Stimulated activated CD8-positive, alpha-beta memory T cell treated with anti-CD3 and anti-CD28 coated beads, Interleukin-2, amount 100 ng/mL, for 1 hour (primary cell): ENCODE measurements around the gene TBC1D9B.

ENCODE experiments used
- DNase-seq, 2 donors: peaks; one replicate each; pipeline ENCODE4 v3.0.0-alpha.2; 2020; ENCODE audit warnings: low read depth in 2 of 2

The TBC1D9B gene

DNA sequence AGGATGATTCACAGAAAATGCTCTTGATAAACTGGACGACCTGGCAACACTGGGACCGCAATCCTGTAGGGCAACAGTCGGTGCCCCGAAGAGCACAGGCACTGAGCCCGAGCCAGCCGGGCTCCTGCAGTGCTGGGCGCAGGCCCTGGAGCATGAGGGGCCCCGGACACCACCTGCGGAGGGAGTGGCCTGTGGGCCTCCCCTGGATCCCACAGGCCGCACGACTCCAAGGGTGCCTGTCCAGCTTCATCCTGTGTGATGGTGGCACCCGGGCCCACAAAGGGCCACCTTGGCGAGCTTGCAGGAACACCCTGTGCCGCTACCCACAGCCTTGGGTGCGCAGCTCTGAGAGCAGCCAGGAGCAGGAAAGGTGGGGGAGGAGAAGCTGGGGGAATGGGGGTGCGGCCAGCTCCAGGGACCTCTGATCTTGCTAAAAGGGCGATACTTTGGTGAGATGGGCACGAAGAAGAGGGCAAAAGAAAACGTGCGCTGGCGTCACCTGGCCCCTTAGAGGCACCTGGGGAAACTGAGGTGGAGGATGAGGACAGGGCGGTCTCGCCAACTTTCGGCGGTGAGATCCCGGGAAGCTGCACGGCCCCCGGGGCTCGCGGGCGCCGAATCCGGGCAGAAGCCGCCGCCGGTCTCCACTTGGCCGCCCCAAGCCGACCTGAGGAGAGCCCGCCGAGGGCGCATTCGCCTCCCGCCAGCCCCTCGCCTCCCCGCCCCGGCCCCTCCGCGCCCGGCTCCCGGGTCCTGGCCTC lies 722 bp downstream of the TBC1D9B start:
- no peak for DNase-seq

DNA sequence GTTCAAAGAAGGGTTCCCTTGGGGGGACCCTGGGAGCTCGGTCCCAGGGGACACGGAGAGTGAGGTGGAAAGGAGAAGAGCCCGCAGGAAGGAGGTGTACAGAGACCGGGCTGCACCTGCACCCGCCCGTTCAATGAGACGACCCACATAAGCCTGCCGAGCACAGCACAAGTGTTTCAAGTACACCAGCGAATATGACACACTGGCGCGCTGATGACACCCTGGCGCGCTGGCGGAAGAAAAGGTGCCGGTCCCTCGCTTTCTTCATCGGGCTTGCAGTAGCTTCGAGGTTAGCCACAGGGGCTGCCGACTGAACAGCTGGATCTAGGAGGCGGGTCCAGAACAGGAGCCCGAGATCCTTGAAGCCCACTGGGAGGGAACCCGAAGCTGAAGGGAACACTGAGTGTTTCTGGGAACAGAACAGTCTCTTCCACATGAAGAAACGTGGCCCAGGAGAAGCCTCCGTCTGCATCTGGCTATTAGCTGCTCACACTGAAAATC lies 1.4 kb downstream of the TBC1D9B start:
- DNase-seq: no peak

DNA sequence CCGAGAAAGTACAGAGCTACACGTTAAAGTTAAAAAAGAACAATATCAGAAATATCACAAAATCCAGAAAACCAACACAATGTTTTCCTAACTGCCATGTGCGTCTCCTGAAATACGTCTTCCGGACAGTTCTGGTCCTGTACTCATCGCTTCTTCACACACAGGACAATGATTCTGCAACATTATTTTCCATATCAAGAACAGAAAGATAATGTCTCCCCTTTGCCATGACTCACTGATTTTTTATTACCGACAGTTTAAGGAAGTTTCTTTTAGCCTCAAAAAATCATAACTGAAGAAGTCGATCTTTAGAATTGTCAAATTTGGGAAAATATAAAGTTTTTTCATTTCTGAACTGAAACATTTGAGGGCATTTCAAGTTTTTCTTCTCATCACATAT lies 2.5 kb downstream of the TBC1D9B start:
- DNase-seq: no peak

DNA sequence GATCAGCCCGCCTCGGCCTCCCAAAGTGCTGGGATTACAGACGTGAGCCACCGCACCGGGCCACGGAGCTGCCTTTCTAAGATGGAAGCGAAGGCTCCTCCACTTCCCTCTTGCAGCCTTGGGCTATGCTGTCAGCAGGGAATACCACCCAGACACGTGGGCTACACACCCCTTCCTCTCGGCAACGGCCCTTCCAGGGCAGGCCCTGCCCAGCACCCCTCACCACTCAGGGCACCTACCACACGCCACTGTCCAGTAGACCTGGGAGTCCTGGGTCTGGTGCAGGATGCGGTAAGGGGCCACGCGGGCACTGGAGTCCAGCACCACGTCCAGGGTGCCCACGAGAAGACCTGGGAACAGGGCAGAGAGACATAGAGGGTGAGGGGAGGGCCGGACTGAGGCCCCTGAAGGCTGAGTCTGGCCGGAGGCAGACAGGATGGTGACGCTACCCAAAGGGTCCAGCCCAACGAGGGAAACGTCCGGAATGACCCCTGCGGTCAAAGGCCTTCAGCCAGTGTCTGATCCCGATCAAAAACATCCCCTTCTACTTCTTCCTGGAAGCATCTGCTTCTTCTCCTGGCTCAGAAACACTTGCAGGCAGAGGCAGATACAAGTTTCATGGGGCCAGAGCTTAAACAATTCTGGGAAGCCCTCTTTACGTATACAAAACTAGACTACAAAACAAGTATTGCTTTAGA lies 3.1 kb downstream of the TBC1D9B start:
- DNase-seq: no peak

DNA sequence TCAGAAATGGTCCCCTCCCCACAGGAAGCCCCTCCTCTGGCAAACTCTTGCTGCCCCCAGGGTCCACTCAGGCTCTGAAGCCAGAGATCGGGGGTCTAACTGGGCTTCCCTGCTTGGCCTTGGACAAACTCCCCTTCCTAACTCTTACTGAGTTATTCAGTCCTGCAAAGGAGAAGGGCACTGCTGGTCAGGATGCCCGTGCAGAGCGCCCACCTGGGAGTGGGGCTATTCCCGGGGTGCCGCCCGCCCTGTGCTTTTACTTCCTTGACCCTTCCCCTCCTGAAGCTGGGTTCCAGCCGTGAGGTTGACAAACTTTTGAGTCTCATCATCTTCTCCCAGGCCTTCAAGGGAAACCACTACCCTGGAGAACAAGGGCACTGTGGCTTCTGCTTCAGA lies 4.9 kb downstream of the TBC1D9B start:
- no peak for DNase-seq

DNA sequence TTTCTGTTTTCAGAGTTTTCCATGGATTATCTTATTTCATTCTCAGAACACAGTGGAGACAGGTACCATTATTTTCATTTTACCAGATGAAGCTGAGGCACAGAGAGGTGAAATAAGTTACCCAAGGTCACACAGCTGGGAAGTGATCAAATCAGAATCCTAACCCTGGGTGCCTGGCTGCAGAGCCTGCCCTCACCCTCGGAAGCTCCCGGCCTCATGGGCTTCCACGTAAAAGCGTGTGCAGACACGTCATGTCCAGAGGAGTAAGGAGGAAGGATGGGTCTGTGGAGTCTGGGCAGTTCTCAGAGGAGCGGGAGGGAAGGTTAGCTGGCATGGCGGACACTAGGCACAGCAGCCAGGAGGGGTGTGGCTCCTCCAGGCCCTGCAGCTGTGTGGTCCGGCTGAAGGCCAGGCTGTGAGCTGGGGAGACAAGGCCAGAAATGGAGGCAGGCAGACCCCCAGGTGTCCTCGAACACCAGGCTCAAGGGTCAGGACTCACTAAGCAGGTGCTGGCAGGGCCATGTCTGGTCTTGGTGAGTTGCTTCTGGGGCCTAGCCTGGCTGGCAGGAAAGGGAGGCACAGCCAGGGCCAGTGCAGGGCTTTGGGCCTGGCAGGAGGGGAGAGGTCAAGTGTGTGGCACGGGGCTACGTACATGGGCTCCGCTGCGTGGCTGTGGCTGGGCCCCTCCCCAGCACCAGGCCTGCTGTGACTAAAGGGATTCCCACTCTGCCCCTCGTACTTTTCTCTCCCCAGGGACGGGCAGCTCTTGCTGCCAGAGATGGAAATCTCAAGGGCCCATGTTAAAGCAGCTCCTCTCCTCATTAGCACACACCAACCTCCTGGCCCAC lies 5.6 kb downstream of the TBC1D9B start:
- no peak for DNase-seq

DNA sequence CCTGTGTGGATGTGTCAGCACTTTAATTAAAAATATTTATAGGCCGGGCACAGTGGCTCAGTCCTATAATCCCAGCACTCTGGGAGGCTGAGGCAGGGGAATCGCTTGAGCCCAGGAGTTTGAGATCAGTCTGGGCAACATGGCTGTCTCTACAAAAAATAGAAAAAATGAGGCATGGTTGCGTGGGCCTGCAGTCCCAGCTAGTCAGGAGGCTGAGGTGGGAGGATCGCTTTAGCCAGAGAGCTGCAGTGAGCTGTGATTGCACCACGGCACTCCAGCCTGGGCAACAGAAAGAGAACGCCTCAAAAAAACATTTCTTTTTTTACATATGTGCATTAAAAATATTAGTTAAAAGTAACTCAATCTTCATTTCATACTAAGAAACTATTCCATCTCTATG lies 6.2 kb downstream of the TBC1D9B start:
- no peak for DNase-seq

DNA sequence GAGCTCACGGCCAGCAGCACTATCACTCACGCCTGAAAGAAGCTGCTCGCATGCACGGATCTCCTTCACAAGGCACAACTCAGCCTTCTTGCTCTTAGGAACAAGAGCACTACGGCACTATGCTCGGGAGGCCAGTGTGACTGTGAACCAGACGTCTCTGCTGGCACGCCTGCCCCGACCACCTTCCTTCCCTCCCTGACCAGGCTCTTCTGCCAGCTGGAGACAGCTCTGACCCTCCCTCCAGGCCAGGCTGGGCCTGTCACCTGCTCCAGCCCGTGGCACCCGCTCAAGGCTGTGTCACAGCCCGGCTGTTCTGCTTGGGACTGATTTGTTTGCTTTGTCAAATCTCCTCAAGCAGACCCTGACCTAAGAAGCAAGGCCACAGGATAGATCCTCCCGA lies 7.0 kb downstream of the TBC1D9B start:
- DNase-seq: no peak

DNA sequence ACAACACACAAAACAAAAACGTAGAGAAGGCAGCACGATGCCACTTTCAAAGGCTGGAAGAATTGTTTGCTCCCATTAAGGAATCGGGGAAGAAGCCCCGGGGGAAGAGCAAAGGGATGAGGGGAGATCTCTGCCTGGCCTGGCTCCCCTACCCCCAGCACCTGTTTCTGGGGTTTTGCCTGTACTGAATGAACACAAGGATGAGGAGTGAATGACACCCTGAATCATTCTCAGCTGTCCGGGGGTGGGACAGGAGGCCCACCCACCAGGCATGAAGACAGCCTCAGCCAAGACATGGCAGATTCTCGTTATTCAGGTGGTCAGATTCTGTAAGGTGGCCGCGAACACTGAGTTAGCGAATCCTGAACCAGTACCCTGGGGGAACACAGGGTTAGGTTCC lies 7.5 kb downstream of the TBC1D9B start:
- no peak for DNase-seq

DNA sequence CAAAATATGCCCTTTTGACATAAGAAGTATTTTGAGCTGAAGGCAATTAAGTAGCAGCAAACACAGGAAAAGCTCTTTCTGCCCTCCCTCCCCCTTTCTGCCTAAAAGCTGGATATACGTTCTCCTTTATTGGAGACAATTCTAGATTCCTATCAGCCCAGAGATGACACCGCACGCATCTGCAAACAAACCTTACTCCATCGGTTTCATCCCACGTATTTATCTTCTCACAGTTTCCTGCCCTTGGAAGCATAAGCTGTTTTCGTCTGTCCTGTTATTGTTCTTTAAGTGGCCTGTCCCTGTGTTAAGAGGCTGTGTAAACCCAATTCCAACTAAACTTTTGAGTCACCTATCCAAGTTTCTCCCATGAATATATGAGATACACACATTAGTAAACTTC lies 11.8 kb downstream of the TBC1D9B start:
- DNase-seq: no peak

DNA sequence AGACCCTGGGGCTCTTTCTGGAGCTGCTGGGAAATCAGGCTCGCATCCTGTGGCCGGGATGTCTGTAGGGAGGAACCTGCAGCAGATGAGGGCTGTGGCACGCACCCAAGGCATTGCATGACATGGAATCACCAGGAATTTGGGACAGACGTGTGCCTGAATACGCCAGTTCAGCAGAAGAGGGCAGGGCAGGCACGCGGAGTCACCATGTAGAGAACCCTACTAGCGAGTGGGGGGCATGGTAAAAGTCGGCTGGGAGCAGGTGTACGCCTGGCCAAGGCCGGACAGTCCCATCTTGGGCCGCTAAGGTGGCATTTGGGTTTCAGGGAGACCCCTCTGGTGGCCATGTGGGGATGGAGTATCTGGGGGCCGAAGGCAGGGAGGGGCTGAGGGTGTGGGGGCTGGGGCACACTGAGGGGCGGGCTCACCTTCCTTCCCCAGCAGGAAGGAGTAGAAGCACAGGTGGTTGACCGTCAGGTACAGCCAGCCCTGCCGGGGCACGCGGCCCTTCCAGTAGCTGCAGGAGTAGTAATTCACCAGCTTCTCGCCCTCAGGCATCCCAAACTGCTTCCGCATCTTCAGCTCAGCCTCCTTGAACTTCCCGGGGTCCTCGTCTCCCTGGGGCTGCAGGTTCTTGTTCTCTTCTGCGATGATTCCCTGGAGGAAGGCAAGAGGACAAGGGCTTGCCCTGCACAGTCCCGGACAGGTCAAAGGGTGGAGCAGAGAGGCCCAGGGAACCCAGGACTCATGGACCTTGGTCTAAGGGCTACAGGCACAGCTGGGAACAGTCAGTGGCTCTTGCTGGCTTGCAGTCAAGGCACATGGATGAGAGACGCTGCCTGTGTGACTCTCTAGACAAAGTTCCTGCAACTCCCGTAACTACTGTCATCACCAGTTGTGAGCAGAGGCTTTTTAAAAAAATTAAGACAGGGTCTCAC lies 13.5 kb downstream of the TBC1D9B start:
- DNase-seq: no peak

DNA sequence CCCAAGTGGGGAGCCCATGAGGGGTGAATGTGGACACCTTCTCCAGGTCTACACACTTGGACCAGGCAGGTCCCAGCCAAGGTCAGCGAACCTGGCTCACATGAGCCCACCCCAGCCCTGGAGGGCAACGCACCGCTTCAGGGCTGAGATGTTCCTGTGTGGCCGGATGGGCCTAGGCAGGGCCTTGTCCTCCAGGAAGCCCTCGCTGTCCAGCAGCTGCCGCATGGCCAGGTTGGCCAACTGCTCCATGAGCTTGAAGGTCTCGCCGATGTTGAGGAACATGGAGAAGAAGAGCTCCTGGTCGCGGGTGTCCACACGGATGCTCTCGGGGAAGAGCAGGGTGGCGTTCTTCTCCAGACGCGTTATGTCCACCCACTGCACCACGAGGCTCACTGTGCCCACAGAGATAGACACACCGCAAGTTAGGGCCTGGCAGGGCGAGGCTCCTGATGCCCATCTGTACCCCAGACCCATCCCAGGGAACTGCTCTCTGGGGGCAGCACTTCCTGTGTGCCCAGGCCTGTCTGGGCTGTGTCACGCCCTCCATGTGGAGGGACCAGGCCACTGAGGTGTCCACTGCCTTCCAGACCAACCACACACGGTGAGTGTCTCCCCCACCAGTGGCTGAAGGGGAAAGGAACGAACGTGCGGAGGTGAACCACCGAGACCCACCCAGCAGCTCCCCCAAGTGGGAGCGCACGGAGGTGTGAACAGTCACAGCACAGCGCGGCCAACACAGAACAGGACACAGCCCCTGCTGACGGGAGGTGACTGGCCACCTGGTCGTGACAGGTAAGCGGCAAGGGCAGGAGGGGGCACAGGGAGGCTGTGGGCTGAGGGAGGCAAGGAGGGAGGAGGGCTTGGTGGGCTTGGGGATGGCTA lies 14.4 kb downstream of the TBC1D9B start:
- no peak for DNase-seq

DNA sequence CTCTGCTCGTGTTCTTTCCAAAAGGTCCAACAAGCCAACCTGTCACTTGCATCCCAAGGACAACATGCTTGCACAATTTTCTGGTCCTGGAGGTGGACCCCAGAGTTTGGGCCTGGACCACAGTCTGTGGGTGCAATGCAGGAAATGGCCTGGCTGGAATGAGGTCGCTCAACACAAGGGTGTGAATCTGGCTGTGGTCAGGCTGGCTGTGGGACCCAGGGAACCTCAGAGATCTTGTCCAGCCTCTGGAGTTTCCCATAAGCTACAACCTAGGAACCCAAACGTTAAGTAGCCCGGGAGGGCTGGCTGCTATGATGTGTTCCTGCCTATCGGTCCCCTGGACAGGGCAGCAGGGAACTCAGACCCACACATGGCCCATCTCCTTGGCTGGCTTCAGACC lies 15.4 kb downstream of the TBC1D9B start:
- no peak for DNase-seq

DNA sequence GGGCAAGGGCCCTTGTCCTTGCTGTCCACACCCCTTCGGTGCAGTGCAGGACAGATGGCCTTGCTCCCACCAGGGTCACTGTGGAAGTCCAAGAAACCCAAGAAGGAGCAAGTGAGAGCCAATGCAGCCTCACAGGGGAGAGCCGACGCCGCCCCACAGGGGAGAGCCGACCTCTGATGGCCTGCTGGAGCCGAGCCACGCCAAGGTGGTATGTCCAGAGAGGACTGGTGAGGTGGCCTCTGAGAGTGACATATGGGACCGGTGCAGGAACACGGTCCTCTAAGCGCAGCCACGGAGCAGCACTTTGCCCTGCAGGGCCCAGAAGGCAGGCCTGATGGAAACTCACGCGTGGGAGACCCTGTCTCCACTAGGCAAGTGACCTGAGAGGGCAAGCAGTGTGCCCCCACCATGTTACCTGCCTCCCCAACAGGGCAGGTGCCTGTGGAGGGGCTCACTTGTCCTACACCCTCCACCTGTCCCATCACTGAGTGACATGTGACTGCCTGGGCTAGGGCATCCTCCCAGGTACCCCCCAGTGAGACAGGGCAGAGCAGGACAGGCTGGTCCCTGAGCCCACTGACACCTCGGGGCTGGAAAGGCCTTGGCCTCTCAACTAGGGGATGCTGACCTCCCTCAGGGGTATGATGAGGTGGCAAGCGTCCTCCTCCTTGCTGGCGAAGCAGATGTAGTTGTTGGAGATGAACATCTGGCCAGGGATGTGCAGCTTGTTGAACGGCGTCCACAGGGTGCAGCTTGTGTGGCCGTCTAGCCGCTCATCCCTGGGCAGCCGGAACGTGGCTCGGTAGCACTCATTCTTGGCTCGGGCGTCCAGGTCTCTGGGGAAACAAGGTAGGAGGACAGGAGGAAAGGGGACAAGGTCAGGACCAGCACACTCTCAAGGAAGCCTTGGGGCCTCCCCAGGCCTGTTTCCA lies 16.7 kb downstream of the TBC1D9B start:
- DNase-seq: no peak

DNA sequence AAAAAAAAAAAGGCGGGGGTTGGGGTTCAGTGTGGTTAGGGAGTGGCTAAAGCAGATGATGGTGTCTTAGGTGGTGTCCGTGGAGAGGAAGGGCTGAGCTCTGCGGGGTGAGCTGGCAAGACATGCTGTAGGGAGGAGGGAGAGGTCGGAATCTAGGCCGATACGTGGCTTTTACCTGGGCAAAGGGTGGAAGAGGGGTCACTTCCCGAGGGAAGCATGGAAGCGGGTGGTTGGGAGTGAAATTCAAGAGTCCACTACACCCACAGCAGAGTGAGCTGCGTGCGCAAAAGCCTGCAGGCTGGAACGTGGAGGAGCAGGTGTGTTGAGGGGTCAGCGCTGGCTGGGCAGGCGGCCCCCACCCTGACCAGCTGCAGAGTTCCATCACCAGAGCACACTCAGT lies 17.8 kb downstream of the TBC1D9B start:
- no peak for DNase-seq

DNA sequence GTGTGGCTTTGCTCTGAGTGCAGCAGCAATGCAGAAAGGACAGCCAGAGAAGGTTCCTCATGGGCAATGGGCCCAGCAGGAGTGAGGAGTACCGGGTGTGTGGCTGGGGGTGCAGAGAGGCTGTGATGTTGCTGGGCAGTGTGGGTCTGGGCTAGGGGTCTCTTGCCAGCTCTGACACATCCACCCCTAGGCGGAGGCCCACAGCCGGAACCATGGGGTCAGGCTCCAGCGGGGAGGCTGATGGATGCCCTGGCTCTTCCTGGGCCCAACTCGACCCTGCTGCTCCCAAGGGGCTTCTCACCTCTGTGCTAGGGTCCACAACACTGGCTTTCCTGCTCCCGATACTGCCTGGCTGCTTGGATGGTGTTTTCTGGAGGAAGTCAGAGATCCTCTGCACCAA lies 19.9 kb downstream of the TBC1D9B start:
- no peak for DNase-seq

DNA sequence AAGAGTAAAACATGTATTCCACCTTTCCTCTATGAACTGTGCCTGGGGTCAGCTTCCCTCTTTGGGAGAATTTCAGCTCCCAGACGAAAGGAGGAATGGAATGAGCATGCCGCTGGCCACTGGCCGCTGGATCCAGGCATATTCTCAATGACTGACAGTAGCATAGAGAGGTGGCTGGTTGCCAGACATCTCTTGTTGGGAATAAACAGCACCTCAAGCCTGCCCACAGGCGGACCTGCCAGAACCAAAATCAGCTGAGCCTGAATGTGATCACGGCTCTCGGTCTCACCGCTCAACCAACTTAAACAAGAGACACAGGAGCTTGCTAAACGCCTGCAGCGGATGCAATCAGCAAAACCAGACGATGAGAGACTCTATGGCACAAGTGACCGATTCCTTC lies 20.6 kb downstream of the TBC1D9B start:
- DNase-seq: no peak

DNA sequence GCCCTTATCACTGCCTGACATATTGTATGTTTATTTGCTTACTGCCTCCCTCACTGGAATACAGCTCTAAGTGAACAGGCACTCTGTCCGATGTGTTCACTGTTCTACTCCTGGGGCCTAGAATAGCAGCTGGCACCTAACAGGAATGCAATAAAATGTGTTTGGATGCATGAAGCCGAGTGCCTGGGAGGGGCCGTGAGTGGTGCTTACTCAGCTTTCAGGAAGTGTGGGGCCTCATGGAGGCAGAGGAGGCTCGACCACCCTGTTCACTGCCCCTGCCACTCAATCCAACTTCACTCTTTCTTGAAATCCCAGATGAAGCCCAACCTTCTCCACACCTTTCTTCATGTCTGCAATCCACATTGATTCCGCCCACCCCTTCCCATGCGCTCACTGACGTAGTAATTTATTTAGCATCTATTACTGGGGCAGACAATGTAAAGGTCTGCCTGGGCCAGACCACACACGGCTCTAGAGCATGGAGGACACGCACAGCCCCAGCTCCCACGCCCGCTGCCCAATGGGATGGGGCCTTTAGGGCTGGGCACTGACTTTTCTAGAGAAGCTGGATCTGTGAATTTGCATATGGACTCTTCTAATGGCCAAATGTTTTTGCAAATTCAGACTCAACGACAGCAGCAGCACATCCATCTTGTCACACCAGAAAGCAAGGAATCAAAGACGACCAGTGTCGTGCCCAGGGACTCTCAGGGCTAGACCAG lies 21.3 kb downstream of the TBC1D9B start:
- DNase-seq: no peak
